Common myeloid progenitor, CD34-positive (primary cell): ENCODE measurements around the gene MYORG.
"Not testable (repeated sequence)": the region's sequence is repeated elsewhere in the genome, so short reads cannot be mapped to it uniquely, and the experiment has no call there.

ENCODE experiments used
- CTCF ChIA-PET: fragments of 350-600 bp; sonication (Branson Sonifier 250); formaldehyde crosslinking; loops from one replicate; lab custom pipeline; 2021; ENCODE audit warnings: antibody characterized with exemption; lab: Charles Lee
- POLR2A ChIA-PET: fragments of 350-600 bp; sonication (Branson Sonifier 250); formaldehyde crosslinking; loops from one replicate; lab custom pipeline; 2021; ENCODE audit warnings: antibody characterized with exemption; lab: Charles Lee
- DNase-seq, 3 donors: peaks; one replicate each; pipeline versions ENCODE4 v3.0.0 to v3.0.0-alpha.2; 2013
- H3K27ac ChIP-seq, 2 experiments: 1 replicate in 1 of 2; 2 replicates in 1 of 2; pipeline ENCODE4 v1.7.0; 2013; ENCODE audit warnings: inconsistent platforms in 2 of 2, low read length in 2 of 2, mild to moderate bottlenecking in 2 of 2, low read depth in 1 of 2, moderate library complexity in 1 of 2; ENCODE audit not compliant: severe bottlenecking in 2 of 2, insufficient read depth in 1 of 2, poor library complexity in 1 of 2
- H3K27me3 ChIP-seq, 5 experiments: replicated peaks in 2 of 5; 1 replicate in 3 of 5; 2 replicates in 2 of 5; pipeline versions ENCODE4 v1.6.1 to v1.7.0; 2013; ENCODE audit warnings: low read length in 4 of 5, mild to moderate bottlenecking in 2 of 5, moderate library complexity in 2 of 5, inconsistent platforms in 1 of 5; ENCODE audit not compliant: insufficient read depth in 5 of 5, control insufficient read depth in 4 of 5
- H3K36me3 ChIP-seq, 4 experiments: 1 replicate in 2 of 4; 2 replicates in 2 of 4; pipeline versions ENCODE4 v1.6.1 to v1.7.0; 2013; ENCODE audit warnings: low read length in 3 of 4, control low read depth in 1 of 4, mild to moderate bottlenecking in 1 of 4; ENCODE audit not compliant: control insufficient read depth in 4 of 4, insufficient read depth in 4 of 4
- H3K4me1 ChIP-seq, 4 experiments: 1 replicate in 3 of 4; 2 replicates in 1 of 4; pipeline versions ENCODE4 v1.6.1 to v1.7.1; 2013; ENCODE audit warnings: low read length in 3 of 4, mild to moderate bottlenecking in 3 of 4, control low read depth in 1 of 4, inconsistent platforms in 1 of 4, moderate library complexity in 1 of 4; ENCODE audit not compliant: control insufficient read depth in 4 of 4, insufficient read depth in 4 of 4; ENCODE audit errors: control extremely low read depth in 1 of 4
- H3K4me3 ChIP-seq, 7 experiments: 1 replicate in 4 of 7; 2 replicates in 3 of 7; pipeline versions ENCODE4 v1.5.1 to v1.7.0; 2013; ENCODE audit warnings: mild to moderate bottlenecking in 7 of 7, low read length in 6 of 7, moderate library complexity in 6 of 7, inconsistent platforms in 2 of 7, low read depth in 2 of 7, control low read depth in 1 of 7; ENCODE audit not compliant: insufficient read depth in 4 of 7, control insufficient read depth in 1 of 7; ENCODE audit errors: extremely low read depth in 1 of 7
- H3K9me3 ChIP-seq, 5 experiments: 1 replicate in 4 of 5; 2 replicates in 1 of 5; pipeline versions ENCODE4 v1.6.1 to v1.7.1; 2013; ENCODE audit warnings: low read length in 4 of 5, mild to moderate bottlenecking in 2 of 5, inconsistent platforms in 1 of 5, low read depth in 1 of 5, moderate library complexity in 1 of 5; ENCODE audit not compliant: control insufficient read depth in 4 of 5, insufficient read depth in 2 of 5; ENCODE audit errors: control extremely low read depth in 1 of 5
- WGBS: methylation state at CpG from one replicate; pipeline ENCODE4 v1.1.5; 2013; ENCODE audit not compliant: insufficient coverage; 5-methylcytosine and 5-hydroxymethylcytosine counted together

The MYORG gene

DNA sequence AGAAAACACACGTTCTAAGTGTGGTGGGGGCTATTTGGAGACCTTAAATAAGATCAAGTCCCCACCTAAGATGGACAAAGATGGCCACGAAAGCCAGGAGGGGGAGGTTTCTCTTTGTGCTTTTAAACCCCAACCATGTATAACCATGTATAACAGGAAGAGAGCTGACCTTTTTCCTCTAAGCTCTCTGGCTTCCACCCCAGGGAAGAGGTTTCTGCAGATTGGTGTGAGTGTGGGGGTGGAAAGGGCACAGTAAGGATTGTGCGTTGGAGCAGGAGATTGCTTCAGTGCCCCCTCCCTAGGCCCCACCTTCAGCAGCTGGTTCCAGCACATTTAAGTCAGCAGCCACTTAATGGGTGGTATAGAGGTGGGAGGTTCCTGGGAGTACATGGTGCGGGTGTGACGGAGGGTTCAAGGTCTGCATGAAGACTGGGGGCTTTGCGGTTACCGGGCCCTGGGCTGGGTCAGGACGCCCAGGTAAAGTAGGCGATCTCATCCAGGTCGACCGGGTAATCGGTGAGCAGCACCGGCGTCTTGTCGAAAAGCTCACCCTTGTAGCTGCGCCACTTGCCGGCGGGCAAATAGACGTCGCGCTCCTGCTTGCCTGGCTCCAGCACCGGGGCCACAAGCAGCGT, 6.2 kb downstream of the MYORG start:
- no peaks in the 10 kb centered on the region for H3K27me3 ChIP-seq
- ChIA-PET CTCF (interaction anchor here (0.8 to 1.0 kb wide), 2 partner anchors 9 to 38 kb away, joined by 3 to 5 read pairs; no protein-coding TSS in a partner anchor), POLR2A (no interaction called here)
- H3K9me3 ChIP-seq = peaks cover 0 to 17% (median 5%) of the 10 kb centered on the region in 5 experiments
- H3K4me3 ChIP-seq = peak overlapping the region in 1 of 7 experiments; percentile 26
- DNase-seq = no peak
- no peak overlapping the region for H3K27ac ChIP-seq
- peaks cover 0 to 26% (median 11%) of the 10 kb centered on the region in 4 experiments for H3K36me3 ChIP-seq
- 92% methylated on average over 20 of the region's 23 CpGs for WGBS
- peaks cover 0 to 4% (median 2%) of the 10 kb centered on the region in 4 experiments for H3K4me1 ChIP-seq

DNA sequence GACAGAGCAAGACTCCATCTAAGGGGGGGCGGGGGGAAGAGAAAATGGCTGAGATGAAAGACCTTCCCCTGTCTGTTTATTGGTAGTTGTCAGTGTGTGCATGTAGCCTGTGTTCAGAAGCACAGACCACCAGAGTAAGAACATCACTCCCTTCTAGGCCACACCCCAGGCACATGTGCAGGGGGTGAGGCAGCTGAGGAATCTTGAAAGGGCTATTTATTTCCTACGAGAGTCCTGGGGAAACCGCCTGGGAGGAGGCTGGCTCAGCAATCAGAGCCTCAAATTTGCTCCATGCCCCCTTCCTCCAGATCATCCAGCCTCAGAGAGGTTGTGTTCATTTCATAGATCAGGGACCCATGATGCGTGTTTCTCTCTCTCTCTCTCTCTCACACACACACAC, 7.1 kb downstream of the MYORG start:
- Histone ChIP-seq H3K27ac (no peak overlapping the region), H3K4me3 (no peak overlapping the region), H3K4me1 (peaks cover 0 to 4% (median 0%) of the 10 kb centered on the region in 4 experiments), H3K27me3 (no peaks in the 10 kb centered on the region), H3K9me3 (peaks cover 0 to 17% (median 5%) of the 10 kb centered on the region in 5 experiments), H3K36me3 (peaks cover 0 to 26% (median 11%) of the 10 kb centered on the region in 4 experiments)
- no peak for DNase-seq
- CTCF ChIA-PET = interaction anchor here (1.3 kb wide), 1 partner anchor 39 kb away, joined by 3 read pairs; no protein-coding TSS in a partner anchor
- WGBS = 100% methylated on average over 3 of the region's 4 CpGs
- POLR2A ChIA-PET = no interaction called here

DNA sequence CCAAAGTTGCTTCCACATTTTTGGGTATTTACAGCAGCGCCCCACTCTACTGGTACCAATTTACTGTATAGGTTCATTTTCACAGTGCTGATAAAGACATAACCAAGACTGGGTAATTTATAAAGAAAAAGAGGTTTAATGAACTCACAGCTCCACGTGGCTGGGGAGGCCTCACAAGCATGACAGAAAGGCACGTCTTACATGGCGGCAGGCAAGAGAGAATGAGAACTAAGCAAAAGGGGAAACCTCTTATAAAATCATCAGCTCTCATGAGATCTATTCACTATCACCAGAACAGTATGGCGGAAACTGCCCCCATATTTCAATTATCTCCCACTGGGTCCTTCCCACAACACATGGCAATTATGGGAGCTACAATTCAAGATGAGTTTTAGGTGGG, 7.9 kb downstream of the MYORG start:
- DNase-seq, POLR2A ChIA-PET, H3K27ac ChIP-seq, H3K27me3 ChIP-seq, H3K4me1 ChIP-seq, H3K4me3 ChIP-seq: not testable (repeated sequence)
- CTCF ChIA-PET = interaction anchor here (1.3 kb wide), 1 partner anchor 38 kb away, joined by 3 read pairs; no protein-coding TSS in a partner anchor
- Histone ChIP-seq H3K36me3 (peaks cover 0 to 26% (median 11%) of the 10 kb centered on the region in 4 experiments), H3K9me3 (peaks cover 0 to 17% (median 5%) of the 10 kb centered on the region in 5 experiments)
- no CpG with 5 or more reads among the region's 5 CpGs for WGBS

DNA sequence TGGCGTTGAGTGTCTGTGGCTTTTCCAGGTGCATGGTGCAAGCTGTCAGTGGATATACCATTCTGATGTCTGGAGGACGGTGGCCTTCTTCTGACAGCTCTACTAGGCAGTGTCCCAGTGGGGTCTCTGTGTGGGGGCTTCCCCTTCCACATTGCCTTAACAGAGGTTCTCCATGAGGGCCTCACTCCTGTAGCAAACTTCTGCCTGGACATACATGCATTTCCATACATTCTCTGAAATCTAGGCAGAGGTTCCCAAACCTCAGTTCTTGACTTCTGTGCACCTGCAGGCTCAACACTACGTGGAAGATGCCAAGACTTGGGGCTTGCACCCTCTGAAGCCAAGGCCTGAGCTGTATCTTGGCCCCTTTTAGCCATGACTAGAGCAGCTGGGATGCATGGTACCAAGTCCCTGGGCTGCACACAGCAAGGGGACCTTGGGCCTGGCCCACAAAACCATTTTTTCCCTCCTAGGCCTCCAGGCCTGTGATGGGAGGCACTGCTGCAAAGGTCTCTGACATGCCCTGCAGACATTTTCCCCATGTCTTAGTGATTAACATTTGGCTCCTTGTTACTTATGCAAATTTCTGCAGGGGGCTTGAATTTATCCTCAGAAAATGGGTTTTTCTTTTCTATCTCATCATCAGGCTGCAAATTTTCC, 8.8 kb downstream of the MYORG start:
- POLR2A ChIA-PET, H3K27me3 ChIP-seq, H3K27ac ChIP-seq, CTCF ChIA-PET, DNase-seq, H3K4me3 ChIP-seq: not testable (repeated sequence)
- 100% methylated on average over 3 of the region's 3 CpGs for WGBS
- Histone ChIP-seq H3K9me3 (peaks cover 0 to 17% (median 5%) of the 10 kb centered on the region in 5 experiments), H3K4me1 (peaks cover 0 to 13% (median 7%) of the 10 kb centered on the region in 4 experiments), H3K36me3 (peaks cover 0 to 26% (median 11%) of the 10 kb centered on the region in 4 experiments)

DNA sequence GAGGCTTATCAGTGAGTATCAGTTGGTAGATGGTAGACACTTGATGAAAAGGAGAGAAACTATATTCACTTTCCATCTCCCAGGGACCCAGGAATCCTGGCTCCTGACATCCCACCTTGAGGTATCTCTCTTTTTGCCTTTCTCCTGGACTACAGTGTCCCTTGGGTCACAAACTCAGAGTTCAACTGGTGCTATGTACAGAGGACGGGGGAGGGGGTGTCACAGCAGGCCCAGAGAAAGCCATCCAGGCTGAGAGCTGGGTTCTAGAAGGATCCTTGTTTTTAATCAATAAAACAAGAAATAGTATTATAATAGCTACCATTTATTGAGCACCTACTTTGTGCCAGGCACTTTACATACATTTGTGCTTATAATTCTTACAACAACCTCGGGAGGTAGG, 10.3 kb downstream of the MYORG start:
- no peak for DNase-seq
- peaks cover 0 to 6% (median 3%) of the 10 kb centered on the region in 5 experiments for H3K9me3 ChIP-seq
- no peaks in the 10 kb centered on the region for H3K27me3 ChIP-seq
- no peak overlapping the region for H3K4me3 ChIP-seq
- CTCF ChIA-PET = interaction anchor here (1.0 to 1.2 kb wide), 3 partner anchors 12 to 23 kb away, joined by 3 to 5 read pairs (median 3); no protein-coding TSS in a partner anchor
- POLR2A ChIA-PET = no interaction called here
- peaks cover 0 to 12% (median 7%) of the 10 kb centered on the region in 4 experiments for H3K4me1 ChIP-seq
- H3K27ac ChIP-seq = no peak overlapping the region
- H3K36me3 ChIP-seq = peaks cover 0 to 17% (median 5%) of the 10 kb centered on the region in 4 experiments
- no CpG with 5 or more reads among the region's 2 CpGs for WGBS

DNA sequence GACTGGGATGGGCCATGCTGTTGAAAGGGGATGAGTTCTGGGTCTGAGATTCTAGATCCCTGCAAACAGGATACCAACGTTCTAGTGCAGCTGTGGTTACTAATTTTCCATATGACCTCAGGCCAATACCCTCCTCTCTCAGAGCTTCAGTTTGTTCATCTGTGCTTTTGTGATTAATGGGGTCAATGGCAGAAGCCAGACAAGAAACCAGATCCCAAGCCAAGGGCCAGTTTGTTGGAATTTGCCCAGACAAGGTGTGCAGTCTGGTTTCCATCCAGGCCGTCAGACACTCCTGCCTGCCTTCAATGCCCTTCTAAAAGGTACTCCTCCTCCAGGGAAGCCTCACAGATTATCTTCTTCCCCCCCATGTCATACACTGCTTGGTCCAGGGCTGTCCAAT, 11.4 kb downstream of the MYORG start:
- H3K4me1 ChIP-seq = peaks cover 0 to 10% (median 7%) of the 10 kb centered on the region in 4 experiments
- ChIA-PET CTCF (interaction anchor here (1.0 kb wide), 1 partner anchor 10 kb away, joined by 3 read pairs; no protein-coding TSS in a partner anchor), POLR2A (no interaction called here)
- no peaks in the 10 kb centered on the region for H3K27me3 ChIP-seq
- H3K27ac ChIP-seq = no peak overlapping the region
- H3K4me3 ChIP-seq = no peak overlapping the region
- H3K36me3 ChIP-seq = peaks cover 0 to 9% (median 0%) of the 10 kb centered on the region in 4 experiments
- no peak for DNase-seq
- WGBS = 100% methylated on average over 1 of the region's 2 CpGs
- H3K9me3 ChIP-seq = peaks cover 0 to 2% (median 0%) of the 10 kb centered on the region in 5 experiments
